IMR-90 (cell line): ENCODE data around the gene EHD4. TPM values are rescaled to one million over a fixed set of nuclear protein-coding genes. Genes with fewer than 3 reads are reported as not detected.

ENCODE experiments used
- ATAC-seq: fragments of 200-7000 bp; cut with Tn5 transposase; 2 replicates; pipeline ENCODE4 v1.9.1; 2020; ENCODE audit warnings: low read depth, mild to moderate bottlenecking, moderate library complexity
- BruUV-seq: library from RNA; stranded (reverse); fragments of 400-500 nt; replicated peaks from 2 replicates; lab custom pipeline; 2021; lab: Mats Ljungman, UMichigan
- CTCF ChIA-PET: fragments of 300-600 bp; formaldehyde crosslinking; extraction: SDS; loops from one replicate; lab custom pipeline; 2021; ENCODE audit warnings: antibody characterized with exemption; lab: Yijun Ruan, JAX
- POLR2A ChIA-PET: fragments of 300-600 bp; sonication (Branson Sonifier 250); formaldehyde crosslinking; loops from one replicate; lab custom pipeline; 2022; ENCODE audit warnings: antibody characterized with exemption; ENCODE audit not compliant: unreplicated experiment; lab: Charles Lee
- DNase-seq: peaks from one replicate; pipeline ENCODE4 v3.0.0; 2013
- H2AFZ ChIP-seq: replicated peaks from 2 replicates; pipeline ENCODE3; 2013; ENCODE audit warnings: low read length, mild to moderate bottlenecking; ENCODE audit not compliant: poor library complexity
- H2AK5ac ChIP-seq: 2 replicates; pipeline ENCODE4 v1.6.1; 2013; ENCODE audit warnings: low read depth, low read length, inconsistent platforms
- H2AK9ac ChIP-seq: replicated peaks from 2 replicates; pipeline ENCODE3; 2013; ENCODE audit warnings: mild to moderate bottlenecking, low read depth, low read length, moderate library complexity; ENCODE audit not compliant: poor library complexity
- H2BK120ac ChIP-seq: 2 replicates; pipeline ENCODE4 v1.6.1; 2013; ENCODE audit warnings: low read depth, low read length, inconsistent platforms
- H2BK15ac ChIP-seq: 3 replicates; pipeline ENCODE4 v1.6.1; 2013; ENCODE audit warnings: low read depth, low read length, inconsistent platforms
- H2BK20ac ChIP-seq: 2 replicates; pipeline ENCODE4 v1.6.1; 2013; ENCODE audit warnings: low read depth, mild to moderate bottlenecking, inconsistent platforms, low read length, moderate library complexity
- H2BK5ac ChIP-seq: 2 replicates; pipeline ENCODE4 v1.6.1; 2013; ENCODE audit warnings: mild to moderate bottlenecking, low read depth, low read length, inconsistent platforms; ENCODE audit not compliant: poor library complexity, severe bottlenecking
- H3K14ac ChIP-seq: replicated peaks from 2 replicates; pipeline ENCODE4 v1.6.1; 2013; ENCODE audit warnings: low read depth, low read length, inconsistent platforms
- H3K18ac ChIP-seq: 2 replicates; pipeline ENCODE4 v1.6.1; 2013; ENCODE audit warnings: low read depth, low read length, control low read depth
- H3K23ac ChIP-seq: 2 replicates; pipeline ENCODE4 v1.6.1; 2013; ENCODE audit warnings: low read depth, low read length, inconsistent platforms
- H3K27ac ChIP-seq: 2 replicates; pipeline ENCODE4 v1.5.1; 2013; ENCODE audit warnings: mild to moderate bottlenecking, control low read depth, low read length; ENCODE audit not compliant: insufficient read depth
- H3K27me3 ChIP-seq: 2 replicates; pipeline ENCODE4 v1.6.1; 2013; ENCODE audit warnings: low read length; ENCODE audit not compliant: control insufficient read depth, insufficient read depth
- H3K36me3 ChIP-seq: 2 replicates; pipeline ENCODE4 v1.6.1; 2013; ENCODE audit warnings: low read length, mixed read lengths; ENCODE audit not compliant: control insufficient read depth, insufficient read depth
- H3K4ac ChIP-seq: 2 replicates; pipeline ENCODE4 v1.6.1; 2013; ENCODE audit warnings: low read depth, low read length, inconsistent platforms
- H3K4me1 ChIP-seq: 2 replicates; pipeline ENCODE4 v1.6.1; 2013; ENCODE audit warnings: low read length, mixed read lengths; ENCODE audit not compliant: control insufficient read depth, insufficient read depth
- H3K4me2 ChIP-seq: 2 replicates; pipeline ENCODE4 v1.6.1; 2013; ENCODE audit warnings: low read depth, mild to moderate bottlenecking, control low read depth, low read length, moderate library complexity
- H3K4me3 ChIP-seq: 2 replicates; pipeline ENCODE4 v1.5.1; 2013; ENCODE audit warnings: low read depth, mild to moderate bottlenecking, control low read depth, low read length, moderate library complexity; ENCODE audit not compliant: insufficient read depth
- H3K56ac ChIP-seq: 2 replicates; pipeline ENCODE4 v1.6.1; 2013; ENCODE audit warnings: low read length, inconsistent platforms; ENCODE audit not compliant: insufficient read depth; ENCODE audit errors: extremely low read depth
- H3K79me1 ChIP-seq, 2 experiments: 2 replicates each; pipeline ENCODE4 v1.6.1; 2013; ENCODE audit warnings: low read length in 2 of 2, inconsistent platforms in 1 of 2, low read depth in 1 of 2
- H3K9ac ChIP-seq: 2 replicates; pipeline ENCODE4 v1.6.1; 2013; ENCODE audit warnings: low read depth, low read length, control low read depth
- H3K9me1 ChIP-seq: 2 replicates; pipeline ENCODE4 v1.6.1; 2013; ENCODE audit warnings: low read length, inconsistent platforms; ENCODE audit not compliant: insufficient read depth
- H3K9me3 ChIP-seq: 2 replicates; pipeline ENCODE4 v1.6.1; 2013; ENCODE audit warnings: low read length; ENCODE audit not compliant: control insufficient read depth, insufficient read depth
- H4K20me1 ChIP-seq: 2 replicates; pipeline ENCODE4 v1.6.1; 2013; ENCODE audit warnings: low read length, inconsistent platforms; ENCODE audit not compliant: insufficient read depth
- H4K5ac ChIP-seq: 2 replicates; pipeline ENCODE4 v1.6.1; 2013; ENCODE audit warnings: mild to moderate bottlenecking, low read depth, low read length, control low read depth
- H4K8ac ChIP-seq, 2 experiments: 2 replicates each; pipeline ENCODE4 v1.6.1; 2013; ENCODE audit warnings: low read depth in 2 of 2, low read length in 2 of 2, control low read depth in 1 of 2, inconsistent platforms in 1 of 2
- H4K91ac ChIP-seq: 2 replicates; pipeline ENCODE4 v1.6.1; 2013; ENCODE audit warnings: low read depth, low read length, inconsistent platforms; ENCODE audit not compliant: insufficient read depth
- BHLHE40 ChIP-seq: fragments of 150-350 bp; IDR thresholded peaks from 2 replicates; pipeline ENCODE4 v1.6.1; 2016; ENCODE audit warnings: mild to moderate bottlenecking, low read depth, low read length
- CEBPB ChIP-seq: IDR thresholded peaks from 2 replicates; pipeline ENCODE4 v1.6.1; 2012; ENCODE audit warnings: low read depth, low read length, improper control_type of control experiment
- FOS ChIP-seq: fragments of 150-350 bp; IDR thresholded peaks from 2 replicates; pipeline ENCODE4 v1.6.1; 2016; ENCODE audit warnings: low read depth, low read length
- MAFK ChIP-seq: IDR thresholded peaks from 2 replicates; pipeline ENCODE4 v1.6.1; 2012; ENCODE audit warnings: low read depth, low read length, improper control_type of control experiment
- MAZ ChIP-seq: IDR thresholded peaks from 2 replicates; pipeline ENCODE4 v1.6.1; 2012; ENCODE audit warnings: low read depth, mild to moderate bottlenecking, low read length, improper control_type of control experiment, moderate library complexity, borderline replicate concordance
- RAD21 ChIP-seq: IDR thresholded peaks from 2 replicates; pipeline ENCODE4 v1.6.1; 2012; ENCODE audit warnings: low read length, improper control_type of control experiment
- SMC3 ChIP-seq: fragments of 150-350 bp; IDR thresholded peaks from 2 replicates; pipeline ENCODE4 v1.6.1; 2016; ENCODE audit warnings: low read depth, mild to moderate bottlenecking, antibody characterized with exemption, low read length, moderate library complexity
- WGBS, 2 experiments: methylation state at CpG; one replicate each; pipeline versions ENCODE4 v1.1.5 to v1.1.7; 2013; ENCODE audit warnings: missing lambda C conversion rate in 2 of 2; ENCODE audit not compliant: insufficient read length in 1 of 2; ENCODE audit errors: extremely low coverage in 2 of 2; 5-methylcytosine and 5-hydroxymethylcytosine counted together
- dilution Hi-C: fragments of 300-500 bp; cut with HindIII; formaldehyde crosslinking; loops from one replicate; pipeline ENCODE4 v1.14.3; 2018; ENCODE audit warnings: low sequenced_read_pairs; ENCODE audit not compliant: unreplicated experiment
- in situ Hi-C: fragments of 300-500 bp; cut with MboI; formaldehyde crosslinking; loops from 3 replicates; pipeline ENCODE4 v1.14.3; 2019; ENCODE audit warnings: low sequenced_read_pairs, inconsistent platforms, mixed read lengths
- intact Hi-C: fragments of 100-400 bp; cut with micrococcal nuclease; formaldehyde crosslinking; loops from 2 replicates; pipeline ENCODE4 v1.10.0; 2022
- polyA plus RNA-seq, 3 experiments: library from polyadenylated mRNA; depleted of rRNA; stranded (reverse); fragments of >200 nt; gene quantifications; 2 replicates each; pipeline ENCODE4 v1.2.3, GENCODE V29; 2012; ENCODE audit warnings: low replicate concordance in 1 of 3
- total RNA-seq: library from RNA; depleted of rRNA; stranded (reverse); fragments of >200 nt; gene quantifications from 2 replicates; pipeline ENCODE4 v1.2.3, GENCODE V29; 2012
- TF ChIP-seq, protein P1 (sequence below): conservative IDR thresholded peaks from 2 replicates; pipeline ENCODE4 v1.5.1; 2012; ENCODE audit warnings: mild to moderate bottlenecking, low read depth, low read length, improper control_type of control experiment

The EHD4 gene
- total and polyA plus RNA-seq, 2 of the 4 experiments (the other 2 are of a cell fraction), result 21.0 to 29.0 TPM

DNA sequence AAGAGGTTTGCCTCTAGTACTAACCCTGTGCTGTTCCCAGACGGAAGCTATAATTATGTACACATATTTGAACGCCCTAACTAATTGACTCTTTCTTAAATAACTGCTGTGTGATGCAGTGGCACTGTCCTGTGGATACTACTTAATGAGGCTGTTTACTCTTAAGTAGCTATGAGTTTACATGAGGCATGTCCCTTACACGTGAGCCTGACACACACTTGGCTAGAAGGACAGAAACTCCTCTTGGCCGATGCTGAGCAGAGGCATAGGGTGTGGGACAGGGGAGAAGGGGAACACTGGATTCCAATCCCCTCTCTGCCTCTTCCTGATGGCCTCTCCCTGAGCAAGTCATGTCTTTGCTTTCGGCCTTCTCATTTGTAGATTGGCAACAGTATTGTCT lies 21.9 kb downstream of the EHD4 start:
- no CpG with 5 or more reads among the region's 5 CpGs for WGBS, 2 experiments
- Histone ChIP-seq H3K9ac (no peak overlapping the region), H2AK9ac (peak overlapping the region; percentile 93), H2BK5ac (peak overlapping the region; percentile 39), H2BK15ac (peak overlapping the region; percentile 72; the same call in 2 of the 3 replicates), H4K5ac (no peak overlapping the region; the same call in 1 of the 2 replicates), H4K91ac (peak overlapping the region; percentile 77), H4K8ac (peak overlapping the region in 1 of 2 experiments; percentile 76; a peak in 2 of 4 replicates), H3K9me3 (no peaks in the 10 kb centered on the region), H3K9me1 (peaks cover 26% of the 10 kb centered on the region), H3K18ac (peak overlapping the region; percentile 0; the same call in 1 of the 2 replicates), H3K23ac (peak overlapping the region; percentile 89), H3K4me3 (no peak overlapping the region), H3K4me1 (peaks cover 21% of the 10 kb centered on the region), H2AK5ac (peak overlapping the region; percentile 88), H3K27me3 (no peaks in the 10 kb centered on the region), H3K4me2 (peak overlapping the region; percentile 71), H3K27ac (no peak overlapping the region), H3K14ac (peak overlapping the region; percentile 90), H3K79me1 (peaks cover 35 to 81% of the 10 kb centered on the region in 2 experiments), H2BK20ac (peak overlapping the region; percentile 65), H3K4ac (peak overlapping the region; percentile 80), H2BK120ac (peak overlapping the region; percentile 62), H3K36me3 (peaks cover 7% of the 10 kb centered on the region), H3K56ac (no peak overlapping the region), H2AFZ (peak overlapping the region; percentile 55), H4K20me1 (0 out of 2 replicates have a peak, but pooled peaks cover 3% of the 10 kb centered on the region)
- POLR2A ChIA-PET, result no interaction called here
- intact Hi-C loops (no loop called here), dilution Hi-C loops (no loop called here), in situ Hi-C loops (no loop called here)
- no TSS peak for BruUV-seq
- peak; percentile 43 for DNase-seq
- peak; percentile 56 for ATAC-seq
- TF ChIP-seq MAFK, result no peak
- TF ChIP-seq RAD21, result no peak
- TF ChIP-seq SMC3, result no peak
- no peak for TF ChIP-seq CEBPB
- no peak for TF ChIP-seq MAZ
- no peak for TF ChIP-seq FOS
- TF ChIP-seq, protein P1, sequence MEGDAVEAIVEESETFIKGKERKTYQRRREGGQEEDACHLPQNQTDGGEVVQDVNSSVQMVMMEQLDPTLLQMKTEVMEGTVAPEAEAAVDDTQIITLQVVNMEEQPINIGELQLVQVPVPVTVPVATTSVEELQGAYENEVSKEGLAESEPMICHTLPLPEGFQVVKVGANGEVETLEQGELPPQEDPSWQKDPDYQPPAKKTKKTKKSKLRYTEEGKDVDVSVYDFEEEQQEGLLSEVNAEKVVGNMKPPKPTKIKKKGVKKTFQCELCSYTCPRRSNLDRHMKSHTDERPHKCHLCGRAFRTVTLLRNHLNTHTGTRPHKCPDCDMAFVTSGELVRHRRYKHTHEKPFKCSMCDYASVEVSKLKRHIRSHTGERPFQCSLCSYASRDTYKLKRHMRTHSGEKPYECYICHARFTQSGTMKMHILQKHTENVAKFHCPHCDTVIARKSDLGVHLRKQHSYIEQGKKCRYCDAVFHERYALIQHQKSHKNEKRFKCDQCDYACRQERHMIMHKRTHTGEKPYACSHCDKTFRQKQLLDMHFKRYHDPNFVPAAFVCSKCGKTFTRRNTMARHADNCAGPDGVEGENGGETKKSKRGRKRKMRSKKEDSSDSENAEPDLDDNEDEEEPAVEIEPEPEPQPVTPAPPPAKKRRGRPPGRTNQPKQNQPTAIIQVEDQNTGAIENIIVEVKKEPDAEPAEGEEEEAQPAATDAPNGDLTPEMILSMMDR, result no peak
- TF ChIP-seq BHLHE40, result peak; percentile 82
- CTCF ChIA-PET, result no interaction called here
